GM18502 (cell line): Measurements from ENCODE around the gene SLC4A2.
"Not testable (repeated sequence)": the region's sequence is repeated elsewhere in the genome, so short reads cannot be mapped to it uniquely, and the experiment has no call there.

Source experiments
- ATAC-seq: cut with Tn5 transposase; IDR thresholded peaks from one replicate; pipeline ENCODE4 v1.9.1; 2021; ENCODE audit warnings: mild to moderate bottlenecking; ENCODE audit not compliant: unreplicated experiment, poor library complexity

Gene SLC4A2, protein sequence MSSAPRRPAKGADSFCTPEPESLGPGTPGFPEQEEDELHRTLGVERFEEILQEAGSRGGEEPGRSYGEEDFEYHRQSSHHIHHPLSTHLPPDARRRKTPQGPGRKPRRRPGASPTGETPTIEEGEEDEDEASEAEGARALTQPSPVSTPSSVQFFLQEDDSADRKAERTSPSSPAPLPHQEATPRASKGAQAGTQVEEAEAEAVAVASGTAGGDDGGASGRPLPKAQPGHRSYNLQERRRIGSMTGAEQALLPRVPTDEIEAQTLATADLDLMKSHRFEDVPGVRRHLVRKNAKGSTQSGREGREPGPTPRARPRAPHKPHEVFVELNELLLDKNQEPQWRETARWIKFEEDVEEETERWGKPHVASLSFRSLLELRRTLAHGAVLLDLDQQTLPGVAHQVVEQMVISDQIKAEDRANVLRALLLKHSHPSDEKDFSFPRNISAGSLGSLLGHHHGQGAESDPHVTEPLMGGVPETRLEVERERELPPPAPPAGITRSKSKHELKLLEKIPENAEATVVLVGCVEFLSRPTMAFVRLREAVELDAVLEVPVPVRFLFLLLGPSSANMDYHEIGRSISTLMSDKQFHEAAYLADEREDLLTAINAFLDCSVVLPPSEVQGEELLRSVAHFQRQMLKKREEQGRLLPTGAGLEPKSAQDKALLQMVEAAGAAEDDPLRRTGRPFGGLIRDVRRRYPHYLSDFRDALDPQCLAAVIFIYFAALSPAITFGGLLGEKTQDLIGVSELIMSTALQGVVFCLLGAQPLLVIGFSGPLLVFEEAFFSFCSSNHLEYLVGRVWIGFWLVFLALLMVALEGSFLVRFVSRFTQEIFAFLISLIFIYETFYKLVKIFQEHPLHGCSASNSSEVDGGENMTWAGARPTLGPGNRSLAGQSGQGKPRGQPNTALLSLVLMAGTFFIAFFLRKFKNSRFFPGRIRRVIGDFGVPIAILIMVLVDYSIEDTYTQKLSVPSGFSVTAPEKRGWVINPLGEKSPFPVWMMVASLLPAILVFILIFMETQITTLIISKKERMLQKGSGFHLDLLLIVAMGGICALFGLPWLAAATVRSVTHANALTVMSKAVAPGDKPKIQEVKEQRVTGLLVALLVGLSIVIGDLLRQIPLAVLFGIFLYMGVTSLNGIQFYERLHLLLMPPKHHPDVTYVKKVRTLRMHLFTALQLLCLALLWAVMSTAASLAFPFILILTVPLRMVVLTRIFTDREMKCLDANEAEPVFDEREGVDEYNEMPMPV

DNA sequence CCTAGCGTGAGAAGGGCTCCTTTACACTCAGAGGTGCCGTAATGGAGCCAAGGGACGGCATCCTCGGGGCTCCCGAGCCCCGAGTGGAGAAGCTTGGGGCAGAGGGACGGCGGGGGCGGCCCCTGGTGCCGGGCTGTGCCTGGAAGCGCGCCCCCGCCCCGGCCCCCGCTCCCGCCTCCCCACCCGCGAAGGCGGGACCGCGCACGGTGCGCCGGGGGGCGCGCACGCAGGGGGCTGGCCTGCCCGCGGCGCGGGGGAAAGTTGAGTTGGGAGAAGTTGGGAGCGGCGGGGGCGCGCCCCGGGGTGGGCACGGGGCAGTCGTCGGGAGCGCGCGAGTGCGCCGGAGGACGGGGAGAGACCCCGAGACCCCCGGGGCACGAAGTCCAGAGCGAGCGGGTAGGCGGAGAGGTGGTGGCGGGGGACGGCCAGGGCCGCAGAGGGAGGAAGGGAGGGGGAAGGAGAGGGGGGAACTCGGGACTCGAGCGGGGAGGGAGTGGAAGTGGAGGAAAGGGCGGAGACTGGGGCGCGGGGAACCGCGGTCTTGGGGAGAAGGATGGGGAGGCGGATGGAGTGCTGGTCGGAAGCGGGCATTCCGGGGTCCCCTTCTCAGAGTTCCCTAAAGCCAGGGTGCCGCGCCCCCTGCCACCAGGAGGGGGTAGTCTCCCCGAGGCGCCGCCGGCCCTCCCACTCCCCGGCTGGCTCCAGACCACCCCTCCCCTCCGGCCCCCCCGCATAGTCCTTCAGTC lies at the start of gene SLC4A2:
TSS of gene SLC4A2 (plus strand) at position 223 of the 746 bp plus-strand sequence. CDS start 2,399 bp downstream, outside the sequence.
- peak; percentile 31 for ATAC-seq

DNA sequence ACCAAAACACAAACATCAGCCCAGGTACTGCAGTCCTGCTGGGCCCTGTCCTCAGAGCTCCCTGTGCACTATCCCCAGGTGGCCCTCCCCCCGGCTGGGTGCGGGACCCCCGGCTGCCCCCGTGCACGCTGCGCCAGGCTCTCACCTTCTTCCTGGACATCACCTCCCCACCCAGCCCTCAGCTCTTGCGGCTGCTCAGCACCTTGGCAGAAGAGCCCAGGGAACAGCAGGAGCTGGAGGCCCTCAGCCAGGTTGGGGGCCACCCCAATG lies 49.4 kb upstream of the SLC4A2 start:
- ATAC-seq: no peak

DNA sequence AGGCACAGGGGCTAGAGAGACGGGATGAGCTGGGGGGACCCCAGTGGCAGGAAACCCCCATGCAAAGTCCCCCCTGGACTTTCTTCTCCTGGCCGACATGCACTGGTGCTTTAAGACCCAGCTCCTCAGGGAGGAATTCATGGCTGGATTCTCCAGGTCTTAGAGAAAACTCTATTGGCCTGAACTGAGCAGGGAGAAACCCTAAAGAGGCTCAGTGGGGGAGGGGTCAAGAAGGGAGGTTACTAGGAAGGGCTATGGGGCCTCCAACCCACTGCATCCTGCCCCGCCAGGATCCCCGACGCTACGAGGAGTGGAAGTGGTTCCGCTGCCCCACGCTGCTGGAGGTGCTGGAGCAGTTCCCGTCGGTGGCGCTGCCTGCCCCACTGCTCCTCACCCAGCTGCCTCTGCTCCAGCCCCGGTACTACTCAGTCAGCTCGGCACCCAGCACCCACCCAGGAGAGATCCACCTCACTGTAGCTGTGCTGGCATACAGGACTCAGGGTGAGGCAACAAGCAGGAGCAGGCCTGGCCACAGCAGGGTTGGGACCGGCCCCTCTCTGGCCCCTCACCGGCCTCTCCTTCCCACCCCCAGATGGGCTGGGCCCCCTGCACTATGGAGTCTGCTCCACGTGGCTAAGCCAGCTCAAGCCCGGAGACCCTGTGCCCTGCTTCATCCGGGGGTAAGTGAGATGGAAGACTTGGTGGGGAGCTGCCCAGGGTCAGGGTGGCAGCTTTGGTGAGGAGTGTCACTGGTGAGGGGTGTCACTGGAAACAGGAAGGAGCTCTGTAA lies 48.9 kb upstream of the SLC4A2 start:
- no peak for ATAC-seq

DNA sequence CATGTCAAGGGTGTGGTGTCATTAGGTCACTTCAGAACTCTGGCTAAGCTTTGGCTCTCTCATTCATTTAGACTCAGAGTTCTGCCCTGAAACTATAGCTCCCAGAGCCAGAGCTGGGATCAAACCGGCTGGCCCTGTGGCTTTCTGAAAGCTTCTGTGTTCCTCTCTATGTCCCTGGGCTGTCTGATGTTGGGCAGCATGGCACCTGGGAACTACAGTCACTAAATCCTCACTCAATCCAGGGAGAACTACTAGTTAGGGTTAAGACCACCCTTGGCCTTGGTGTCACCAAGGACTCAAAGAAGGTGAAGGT lies 48.3 kb upstream of the SLC4A2 start:
- ATAC-seq: no peak

DNA sequence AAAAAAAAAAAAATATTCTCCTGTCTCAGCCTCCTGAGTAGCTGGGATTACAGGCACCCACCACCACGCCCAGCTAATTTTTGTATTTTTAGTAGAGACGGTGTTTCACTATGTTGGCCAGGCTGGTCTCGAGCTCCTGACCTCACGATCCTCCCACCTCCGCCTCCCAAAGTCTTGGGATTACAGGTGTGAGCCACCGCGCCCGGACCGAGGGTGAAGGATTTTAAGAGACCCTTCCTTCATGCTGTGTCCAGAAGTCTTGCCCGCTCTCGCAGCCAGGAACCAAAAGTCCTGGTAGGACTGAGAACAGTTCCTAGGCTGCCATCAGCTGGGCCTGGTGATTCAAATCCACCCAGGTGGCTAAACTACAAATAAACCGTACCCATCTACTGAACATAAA lies 47.8 kb upstream of the SLC4A2 start:
- not testable (repeated sequence) for ATAC-seq

DNA sequence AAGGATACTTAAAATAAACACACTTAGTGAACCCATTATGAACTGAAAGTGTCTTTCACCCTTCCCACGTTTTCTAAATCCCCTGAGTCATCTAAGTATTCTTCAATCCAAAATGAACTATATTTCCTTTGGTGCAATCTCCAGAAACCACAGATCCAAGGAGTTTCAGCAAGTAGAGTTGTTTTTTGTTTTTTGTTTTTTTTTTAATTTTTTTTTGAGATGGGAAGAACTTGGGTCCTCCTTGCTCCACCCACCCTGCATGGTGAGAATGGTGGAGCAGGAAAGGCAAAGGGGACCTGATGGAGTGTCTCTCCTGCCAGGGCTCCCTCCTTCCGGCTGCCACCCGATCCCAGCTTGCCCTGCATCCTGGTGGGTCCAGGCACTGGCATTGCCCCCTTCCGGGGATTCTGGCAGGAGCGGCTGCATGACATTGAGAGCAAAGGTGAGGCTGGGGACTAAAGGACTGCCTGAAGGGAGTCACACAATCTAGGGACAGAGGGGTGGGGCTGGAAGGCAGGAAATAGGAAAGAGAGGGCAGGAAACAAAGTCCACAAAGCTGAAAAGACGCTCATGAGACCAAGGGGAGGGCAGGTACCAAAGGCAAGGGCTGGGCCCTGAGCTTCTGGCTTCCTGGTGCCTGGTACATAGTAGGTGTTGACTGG lies 47.2 kb upstream of the SLC4A2 start:
- no peak for ATAC-seq

DNA sequence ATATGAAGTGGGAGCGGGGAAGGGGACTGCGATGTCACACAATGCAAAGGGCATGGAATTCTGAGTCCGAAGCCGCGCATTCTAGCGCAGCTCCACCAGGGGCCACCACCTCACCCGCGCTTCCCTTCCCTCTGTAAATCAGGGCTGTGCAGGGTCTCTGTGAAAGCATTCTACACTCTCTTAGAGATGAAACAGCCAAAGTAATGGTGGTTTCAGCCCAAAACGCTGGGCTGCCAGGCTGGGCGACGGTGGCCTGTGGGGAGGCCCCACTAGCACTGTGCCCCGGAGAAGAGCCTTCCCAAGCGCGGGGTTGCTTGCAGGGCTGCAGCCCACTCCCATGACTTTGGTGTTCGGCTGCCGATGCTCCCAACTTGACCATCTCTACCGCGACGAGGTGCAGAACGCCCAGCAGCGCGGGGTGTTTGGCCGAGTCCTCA lies 46.5 kb upstream of the SLC4A2 start:
- no peak for ATAC-seq

DNA sequence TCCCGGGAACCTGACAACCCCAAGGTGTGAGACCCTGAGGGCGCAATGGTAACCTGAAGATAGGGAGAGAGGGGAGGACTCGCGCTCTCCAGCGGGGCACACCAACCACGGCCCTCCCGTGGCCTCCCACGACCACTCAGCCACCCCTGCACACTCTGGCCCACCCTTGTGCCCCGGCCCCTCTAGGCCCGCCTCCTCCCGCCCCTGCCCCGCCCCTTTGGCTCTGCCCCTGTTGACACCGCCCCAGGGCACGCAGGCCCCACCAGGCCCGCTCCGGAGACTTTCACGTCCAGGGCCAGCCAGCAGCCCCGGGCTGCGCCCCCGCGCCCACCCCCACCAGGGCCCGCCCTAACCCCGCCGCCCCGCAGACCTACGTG lies 46.0 kb upstream of the SLC4A2 start:
- no peak for ATAC-seq

DNA sequence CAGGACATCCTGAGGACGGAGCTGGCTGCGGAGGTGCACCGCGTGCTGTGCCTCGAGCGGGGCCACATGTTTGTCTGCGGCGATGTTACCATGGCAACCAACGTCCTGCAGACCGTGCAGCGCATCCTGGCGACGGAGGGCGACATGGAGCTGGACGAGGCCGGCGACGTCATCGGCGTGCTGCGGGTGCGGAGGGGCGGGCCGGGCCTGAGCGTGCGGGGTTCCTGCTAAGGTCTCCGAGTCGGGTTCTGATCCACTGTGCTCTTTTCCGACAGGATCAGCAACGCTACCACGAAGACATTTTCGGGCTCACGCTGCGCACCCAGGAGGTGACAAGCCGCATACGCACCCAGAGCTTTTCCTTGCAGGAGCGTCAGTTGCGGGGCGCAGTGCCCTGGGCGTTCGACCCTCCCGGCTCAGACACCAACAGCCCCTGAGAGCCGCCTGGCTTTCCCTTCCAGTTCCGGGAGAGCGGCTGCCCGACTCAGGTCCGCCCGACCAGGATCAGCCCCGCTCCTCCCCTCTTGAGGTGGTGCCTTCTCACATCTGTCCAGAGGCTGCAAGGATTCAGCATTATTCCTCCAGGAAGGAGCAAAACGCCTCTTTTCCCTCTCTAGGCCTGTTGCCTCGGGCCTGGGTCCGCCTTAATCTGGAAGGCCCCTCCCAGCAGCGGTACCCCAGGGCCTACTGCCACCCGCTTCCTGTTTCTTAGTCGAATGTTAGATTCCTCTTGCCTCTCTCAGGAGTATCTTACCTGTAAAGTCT lies 45.5 kb upstream of the SLC4A2 start:
- peak; percentile 65 for ATAC-seq

DNA sequence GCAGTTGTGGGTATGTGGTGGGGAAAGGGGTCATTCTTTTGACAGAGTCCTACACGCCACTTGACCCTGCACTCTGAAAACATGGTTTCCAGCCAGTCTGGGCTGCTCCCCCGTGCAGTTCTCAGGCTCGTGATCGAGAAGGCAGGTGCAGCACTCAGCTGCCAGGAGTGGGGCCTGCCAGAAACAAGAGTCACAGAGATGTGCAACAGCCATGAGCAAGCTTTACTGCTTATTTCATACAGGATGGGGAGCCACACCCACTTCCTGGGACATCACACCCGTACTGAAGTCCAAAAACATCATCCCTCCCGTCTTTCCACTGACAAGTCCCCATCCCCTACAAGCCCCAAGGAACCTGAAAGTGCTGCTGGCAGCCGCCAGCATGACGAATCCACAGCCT lies 44.4 kb upstream of the SLC4A2 start:
- ATAC-seq: no peak

DNA sequence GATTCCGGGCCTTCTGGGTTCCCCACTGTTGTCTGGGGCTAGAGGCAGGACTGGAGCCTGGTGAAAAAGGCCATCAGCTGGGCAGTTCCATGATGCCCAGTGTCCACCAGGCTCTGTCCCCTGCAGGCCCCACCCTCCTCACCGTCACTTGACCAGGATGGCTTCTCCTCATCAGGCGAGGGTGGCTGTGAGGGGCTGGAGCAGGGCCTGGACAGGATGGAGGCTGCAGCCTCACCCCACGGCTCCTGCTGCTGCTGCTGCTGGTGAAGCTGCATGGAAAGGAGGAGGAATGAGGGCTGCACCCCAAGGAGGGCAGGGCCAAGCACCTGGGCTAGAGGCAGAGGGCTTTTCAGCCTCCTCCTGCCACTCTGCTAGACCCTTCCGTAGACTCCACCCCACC lies 43.4 kb upstream of the SLC4A2 start:
- ATAC-seq: no peak

DNA sequence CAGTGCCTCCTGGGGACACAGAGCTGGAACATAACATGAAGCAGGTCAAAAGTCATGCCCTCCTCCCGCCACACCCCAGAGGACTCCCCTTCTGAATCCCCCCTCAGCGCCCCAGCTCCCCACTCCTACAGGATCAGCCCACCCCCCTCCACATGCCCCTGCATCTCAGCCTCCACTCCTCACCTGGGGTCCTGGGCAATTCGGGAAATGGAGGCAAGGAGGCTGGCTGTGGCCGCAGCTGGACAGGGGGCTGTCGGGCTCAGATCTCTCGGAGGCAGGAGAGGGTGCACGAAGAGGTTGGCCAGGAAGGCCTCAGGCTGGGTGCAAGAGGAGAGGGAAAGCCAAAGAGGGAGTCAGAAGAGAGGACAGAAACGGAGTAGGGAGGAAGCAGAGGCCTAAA lies 42.9 kb upstream of the SLC4A2 start:
- no peak for ATAC-seq

DNA sequence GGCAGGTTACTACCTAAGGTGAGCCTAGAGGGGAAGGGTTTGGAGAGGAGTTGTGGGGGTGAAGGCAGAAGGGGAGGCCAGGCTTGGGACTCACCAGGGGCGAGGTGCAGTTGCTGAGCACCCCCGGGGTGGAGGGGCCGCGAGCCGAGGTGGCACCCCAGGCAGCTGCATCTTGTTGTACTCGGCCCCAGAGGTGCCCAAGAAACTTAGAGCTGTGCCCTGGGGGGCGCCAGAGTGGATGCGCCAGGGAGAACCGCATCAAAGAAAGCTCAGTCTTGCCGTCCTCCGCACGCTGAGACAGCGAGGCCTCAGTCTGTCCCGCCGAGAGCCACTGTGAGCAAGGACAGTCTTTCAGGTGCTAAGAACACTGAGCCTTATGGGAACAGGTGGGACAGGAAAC lies 42.4 kb upstream of the SLC4A2 start:
- ATAC-seq: no peak

DNA sequence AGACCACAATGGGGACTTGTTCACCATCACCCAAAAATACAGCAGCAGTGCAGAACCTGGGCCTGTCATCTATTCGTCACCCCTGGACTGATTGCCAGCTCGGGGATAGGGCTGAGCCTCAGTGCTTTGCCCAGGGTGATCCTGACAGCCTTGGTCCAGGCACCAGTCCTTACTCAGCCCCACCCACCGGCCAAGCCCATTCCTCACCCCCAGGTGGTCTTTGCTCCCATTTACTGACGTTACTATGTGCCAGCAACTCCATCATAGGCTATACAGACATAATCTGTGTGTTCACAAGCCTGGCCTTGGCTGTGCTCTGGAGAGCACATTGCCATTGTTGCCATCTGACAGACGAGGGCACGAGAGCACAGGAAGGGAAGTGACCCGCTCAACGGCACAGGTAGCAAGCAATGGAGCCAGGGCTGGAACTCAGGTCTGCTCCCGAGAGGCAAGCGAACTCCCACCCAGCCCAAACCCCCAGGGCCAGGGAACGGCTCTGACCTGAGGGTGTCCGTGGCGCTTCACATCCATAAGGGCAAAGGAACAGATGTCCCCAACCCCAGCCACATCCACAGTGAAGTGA lies 41.9 kb upstream of the SLC4A2 start:
- ATAC-seq: no peak

DNA sequence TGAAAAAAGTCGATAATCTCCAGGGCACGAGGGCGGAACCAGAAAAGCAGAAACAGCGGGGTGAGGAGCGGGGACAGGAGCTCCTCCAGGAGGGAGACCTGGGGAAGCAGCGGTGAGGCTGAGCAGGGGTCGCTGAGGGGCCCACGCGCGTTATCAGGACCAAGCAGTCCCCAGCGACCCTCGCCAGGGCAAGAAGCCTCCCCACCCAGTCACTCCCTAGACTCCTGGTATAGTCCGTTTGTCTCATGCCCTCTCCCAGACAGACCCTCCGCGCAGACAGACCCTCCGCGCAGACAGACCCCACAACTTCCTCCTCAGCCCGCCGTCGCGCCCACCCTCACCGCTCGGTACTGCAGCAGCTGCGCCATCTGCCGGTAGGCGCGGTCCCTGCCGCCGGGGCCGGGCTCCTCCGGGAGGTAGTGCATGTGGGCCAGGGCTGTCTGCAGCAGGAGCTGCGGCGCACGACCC lies 41.4 kb upstream of the SLC4A2 start:
- peak; percentile 59 for ATAC-seq

DNA sequence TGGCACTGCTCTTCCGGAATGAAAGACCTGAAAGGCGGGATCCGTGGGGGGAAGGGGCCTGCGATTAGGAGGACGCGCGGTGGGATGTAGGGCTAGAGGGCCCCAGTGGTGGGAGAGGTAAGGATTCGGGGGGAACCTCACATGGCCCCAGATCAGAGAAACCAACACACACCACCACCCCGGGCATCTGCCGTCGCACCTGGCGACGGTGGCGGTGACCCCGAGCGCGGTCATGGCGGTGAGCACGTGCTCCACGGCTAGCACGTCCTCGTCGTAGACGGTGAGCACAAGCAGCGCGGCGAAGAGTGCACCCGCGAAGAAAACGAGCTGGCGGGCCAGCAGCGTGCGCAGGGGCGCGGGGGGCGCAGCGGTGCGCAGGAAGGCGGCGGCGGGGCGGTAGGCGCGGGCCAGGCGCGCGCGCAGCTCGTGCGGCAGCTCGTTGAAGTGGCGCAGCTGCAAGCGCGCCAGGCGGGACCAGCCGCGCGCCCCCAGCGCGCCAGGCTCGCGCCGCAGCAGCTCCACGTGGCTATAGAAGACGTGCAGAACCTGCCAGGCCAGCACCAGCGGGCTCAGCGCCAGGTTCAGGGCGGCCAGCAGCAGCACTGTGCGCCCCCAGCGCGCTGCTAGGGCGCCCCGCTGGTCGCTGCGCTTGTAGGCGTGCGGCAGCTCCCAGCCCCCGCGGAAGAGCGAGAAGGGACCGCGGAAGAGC lies 40.8 kb upstream of the SLC4A2 start:
- peak; percentile 7 for ATAC-seq

DNA sequence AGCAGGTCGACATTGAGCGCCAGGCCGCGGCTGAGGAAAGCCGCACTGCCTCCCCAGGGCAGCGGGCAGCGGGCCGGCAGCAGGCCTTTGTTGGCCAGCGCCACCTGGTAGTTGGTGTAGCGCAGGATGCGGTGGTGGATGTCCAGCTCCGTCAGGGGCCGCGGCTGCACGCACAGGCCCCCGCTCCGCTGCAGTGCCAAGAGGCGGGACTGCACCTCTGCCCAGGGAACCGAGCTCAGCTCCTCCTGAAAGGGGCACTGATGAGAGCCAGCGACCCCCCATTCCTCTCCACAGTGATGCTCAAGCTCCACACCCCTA lies 40.3 kb upstream of the SLC4A2 start:
- no peak for ATAC-seq

DNA sequence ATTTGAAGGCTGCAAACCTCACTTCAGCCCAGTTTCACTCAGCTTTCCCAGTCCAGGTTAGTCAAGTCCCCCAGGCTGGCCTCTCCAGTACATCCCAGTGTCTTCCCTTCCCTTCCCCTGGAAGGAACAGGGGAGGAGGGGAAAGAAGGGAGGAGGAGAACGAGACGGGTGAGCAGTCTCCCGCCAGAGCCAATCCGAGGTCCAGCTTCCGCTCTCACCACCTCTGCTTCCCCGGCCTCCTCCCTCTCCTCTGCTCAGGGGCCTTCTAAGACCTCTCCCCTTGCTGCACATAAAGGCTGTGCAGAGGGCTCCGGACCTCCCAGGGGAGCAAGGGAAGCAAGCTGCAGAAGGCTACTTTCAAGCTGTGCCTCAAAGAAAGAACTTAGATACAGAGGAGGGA lies 39.2 kb upstream of the SLC4A2 start:
- ATAC-seq: no peak
